GM19455 (cell line): ENCODE results near the gene HECW1.
"Not testable (repeated sequence)": the region's sequence is repeated elsewhere in the genome, so short reads cannot be mapped to it uniquely, and the experiment has no call there.

ENCODE experiments used
- ATAC-seq: cut with Tn5 transposase; IDR thresholded peaks from one replicate; pipeline ENCODE4 v1.9.1; 2021; ENCODE audit not compliant: unreplicated experiment

The HECW1 gene

GRCh38 chr7:43112459-43112940 lies at the start of gene HECW1:
Gene HECW1 (plus strand): TSS chr7:43112647. CDS start chr7:43243906, 131,259 bp downstream.
- no peak for ATAC-seq

- ATAC-seq = no peak
Observed at GRCh38 chr7:43071604-43072003, 40.8 kb upstream of the HECW1 start.

GRCh38 chr7:43072530-43072929 lies 39.9 kb upstream of the HECW1 start:
- no peak for ATAC-seq

GRCh38 chr7:43073811-43074210 lies 38.6 kb upstream of the HECW1 start:
- ATAC-seq = not testable (repeated sequence)

GRCh38 chr7:43076189-43076605 lies 36.2 kb upstream of the HECW1 start:
- no peak for ATAC-seq

- ATAC-seq = no peak
Observed at GRCh38 chr7:43076606-43077005, 35.8 kb upstream of the HECW1 start.

GRCh38 chr7:43077285-43077684 lies 35.2 kb upstream of the HECW1 start:
- no peak for ATAC-seq

GRCh38 chr7:43077732-43078391 lies 34.6 kb upstream of the HECW1 start:
- no peak for ATAC-seq

GRCh38 chr7:43078794-43079193 lies 33.7 kb upstream of the HECW1 start:
- no peak for ATAC-seq

- no peak for ATAC-seq
Observed at GRCh38 chr7:43081603-43082002, 30.8 kb upstream of the HECW1 start.

- ATAC-seq = no peak
Observed at GRCh38 chr7:43083106-43083505, 29.3 kb upstream of the HECW1 start.

- ATAC-seq = no peak
Observed at GRCh38 chr7:43085017-43085416, 27.4 kb upstream of the HECW1 start.

- ATAC-seq = no peak
Observed at GRCh38 chr7:43085992-43086391, 26.5 kb upstream of the HECW1 start.

- no peak for ATAC-seq
Observed at GRCh38 chr7:43092819-43093218, 19.6 kb upstream of the HECW1 start.

- no peak for ATAC-seq
Observed at GRCh38 chr7:43096875-43097274, 15.6 kb upstream of the HECW1 start.

GRCh38 chr7:43099750-43100149 lies 12.7 kb upstream of the HECW1 start:
- ATAC-seq = no peak

GRCh38 chr7:43104874-43105520 lies 7.5 kb upstream of the HECW1 start:
- no peak for ATAC-seq

GRCh38 chr7:43105521-43106120 lies 6.8 kb upstream of the HECW1 start:
- ATAC-seq = no peak

- ATAC-seq = peak; percentile 97
Observed at GRCh38 chr7:43108255-43109011, 4.0 kb upstream of the HECW1 start.

- ATAC-seq = no peak
Observed at GRCh38 chr7:43110791-43111535, 1.5 kb upstream of the HECW1 start.
